Suppressor macrophage treated with lipopolysaccharide for 1 hour (primary cell): ENCODE results near the gene UQCRQ.

ENCODE experiments used
- DNase-seq, 3 donors: peaks; one replicate each; pipeline ENCODE4 v3.0.0-alpha.2; 2020 to 2022

UQCRQ gene

DNA sequence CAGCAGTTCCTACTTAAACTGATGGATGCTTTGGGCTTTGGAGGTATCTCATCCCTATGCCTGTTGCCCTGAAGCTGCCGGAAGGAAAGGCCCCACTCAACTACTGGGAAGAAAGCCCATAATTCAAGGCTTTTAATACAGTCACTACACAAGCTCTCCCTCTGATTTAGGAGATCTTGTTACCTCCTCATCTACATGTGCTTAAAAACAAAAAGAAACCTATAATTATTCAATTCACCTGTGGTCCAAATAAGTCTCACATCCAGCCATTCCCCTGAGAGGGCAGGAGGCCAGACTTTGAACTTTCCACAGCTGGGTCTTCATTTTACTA is 6.3 kb downstream of the UQCRQ start:
- DNase-seq, result no peak

DNA sequence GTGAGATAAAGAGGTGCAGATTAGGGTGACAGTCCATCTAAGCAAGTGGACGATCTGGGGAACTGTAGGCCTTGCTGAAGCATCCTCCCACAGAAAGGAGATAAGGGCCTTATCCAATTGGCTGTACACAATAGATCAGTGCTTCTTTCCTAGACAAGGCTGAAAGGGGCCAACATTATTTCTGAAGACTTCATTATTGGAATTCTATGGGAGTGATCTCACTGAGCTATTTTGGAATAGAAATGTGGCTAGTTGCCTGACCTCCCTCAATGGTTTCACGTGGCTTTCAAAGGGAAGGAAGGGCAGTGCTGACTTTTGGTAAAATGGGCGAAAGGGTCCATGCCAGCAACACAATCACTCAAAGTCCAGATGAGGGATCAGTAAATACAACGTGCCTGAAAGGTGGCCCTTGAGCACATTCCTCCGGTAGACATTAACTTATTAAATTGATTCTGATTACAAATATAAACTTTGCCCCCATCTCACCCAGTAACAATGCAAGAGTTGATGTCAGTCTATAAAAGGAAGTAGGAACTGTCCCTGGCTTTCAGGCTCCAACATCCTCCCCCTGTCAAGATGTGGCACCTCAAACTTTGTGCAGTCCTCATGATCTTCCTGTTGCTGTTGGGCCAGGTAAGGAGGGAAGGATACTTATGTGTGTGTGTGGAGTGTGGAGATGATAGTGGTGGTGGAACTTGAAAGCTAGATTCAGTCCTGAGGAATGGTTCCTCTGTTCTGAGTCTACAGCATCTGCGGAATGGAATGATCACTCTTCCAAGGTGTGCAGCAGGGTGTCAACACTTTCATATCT is 6.9 kb downstream of the UQCRQ start, which contains the start of gene LEAP2:
LEAP2 (plus strand) TSS at position 550 of the 811 bp plus-strand sequence; CDS start at position 577, 27 bp downstream.
- no peak for DNase-seq

GRCh38 chr5:132873930-132874271 is 7.5 kb downstream of the UQCRQ start:
- no peak for DNase-seq

DNA sequence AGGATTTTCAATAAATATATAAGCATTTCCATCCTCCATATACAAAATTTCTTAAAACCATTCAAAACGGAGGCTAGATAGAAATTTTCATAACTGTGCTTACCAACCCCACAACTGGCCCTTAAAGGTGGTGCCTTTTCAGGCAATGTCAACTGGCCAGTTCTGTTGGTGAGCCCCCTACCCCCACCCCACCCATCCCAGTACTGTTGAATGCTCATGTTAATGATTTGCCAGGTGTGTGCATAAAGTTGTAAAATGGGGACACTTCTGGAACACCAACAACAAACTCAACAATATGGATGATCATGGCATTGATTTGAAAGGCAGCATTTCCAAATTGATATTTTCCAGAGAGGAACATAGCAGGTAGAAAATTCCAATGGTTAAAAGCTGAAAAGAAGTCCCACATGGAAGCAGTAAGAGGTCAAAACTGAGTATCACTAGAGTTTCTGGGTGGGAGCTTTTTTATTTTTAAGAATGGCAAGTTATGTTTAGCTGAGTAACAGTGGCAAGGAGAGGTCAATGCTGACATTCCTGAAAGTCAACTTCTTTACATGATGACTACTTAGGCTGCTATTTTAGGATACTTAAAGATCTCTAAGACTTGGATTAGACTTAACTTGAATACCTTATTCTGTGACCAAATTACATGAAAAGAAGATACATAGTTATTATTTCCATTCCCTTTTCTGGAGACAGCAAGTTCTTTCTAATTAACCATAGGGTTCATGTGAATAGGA is 9.7 kb downstream of the UQCRQ start:
- DNase-seq, result peak in 1 of 3 donors; percentile 3

- peak in 1 of 3 donors; percentile 2 for DNase-seq
Measured at GRCh38 chr5:132877466-132877865, 11.0 kb downstream of the UQCRQ start.

- peak in 1 of 3 donors; percentile 1 for DNase-seq
Measured at GRCh38 chr5:132877938-132878337, 11.5 kb downstream of the UQCRQ start.

GRCh38 chr5:132883261-132883834 is 16.9 kb downstream of the UQCRQ start:
- peak; percentile 78 to 92 (median 88) for DNase-seq

DNA sequence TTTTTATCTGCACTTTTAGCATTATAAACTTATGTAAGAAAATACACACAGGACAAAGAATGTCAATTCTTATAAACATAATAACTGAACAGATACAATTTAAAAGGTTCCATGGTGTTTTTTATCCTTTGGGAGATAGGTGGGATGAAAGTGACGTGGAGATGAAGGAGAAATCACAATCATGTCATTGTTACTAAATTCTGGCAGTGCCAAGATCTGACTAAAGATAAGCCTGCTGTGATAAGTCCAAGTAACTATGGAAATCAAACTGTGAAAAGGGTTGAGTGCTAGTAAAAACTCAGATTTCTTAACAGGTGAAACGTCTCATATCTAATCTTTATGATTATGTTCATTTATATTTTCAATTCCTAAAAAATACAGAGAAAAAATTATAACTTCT is 18.1 kb downstream of the UQCRQ start:
- DNase-seq, result no peak

DNA sequence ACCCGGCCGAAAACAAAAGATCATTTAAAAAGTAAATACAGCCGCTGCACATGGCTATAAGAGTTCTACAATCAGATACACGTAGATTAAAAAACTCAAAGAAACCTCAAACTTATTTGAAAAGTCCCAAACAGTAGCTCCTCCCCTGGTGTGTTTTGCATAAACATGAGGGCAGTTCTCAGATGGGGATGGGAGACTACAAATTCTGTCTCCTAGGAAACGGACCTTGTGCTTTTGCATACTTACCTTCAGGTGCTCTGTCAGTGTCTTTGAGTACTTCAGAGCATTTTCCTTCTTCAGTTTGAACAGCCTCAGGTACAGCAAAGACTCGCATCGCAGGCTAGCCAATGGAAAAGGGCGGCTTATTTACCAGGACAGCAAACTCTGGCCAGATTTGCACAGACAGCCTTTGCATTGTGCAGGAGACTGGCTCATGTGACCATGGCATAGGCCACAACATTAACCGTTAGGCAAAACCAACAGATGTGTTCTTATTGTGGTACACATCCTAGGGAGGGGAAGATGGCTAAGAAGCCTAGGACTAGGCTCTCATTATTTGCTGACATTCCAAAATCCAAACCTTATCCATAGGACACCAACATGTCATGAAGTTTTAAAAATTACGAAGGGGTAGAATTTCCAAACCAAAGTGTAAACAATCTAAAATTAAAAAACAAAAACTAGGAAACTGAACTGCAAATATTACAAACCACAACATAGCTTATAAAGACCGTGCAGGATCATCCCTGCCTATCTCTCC is 19.8 kb downstream of the UQCRQ start:
- DNase-seq, result no peak

DNA sequence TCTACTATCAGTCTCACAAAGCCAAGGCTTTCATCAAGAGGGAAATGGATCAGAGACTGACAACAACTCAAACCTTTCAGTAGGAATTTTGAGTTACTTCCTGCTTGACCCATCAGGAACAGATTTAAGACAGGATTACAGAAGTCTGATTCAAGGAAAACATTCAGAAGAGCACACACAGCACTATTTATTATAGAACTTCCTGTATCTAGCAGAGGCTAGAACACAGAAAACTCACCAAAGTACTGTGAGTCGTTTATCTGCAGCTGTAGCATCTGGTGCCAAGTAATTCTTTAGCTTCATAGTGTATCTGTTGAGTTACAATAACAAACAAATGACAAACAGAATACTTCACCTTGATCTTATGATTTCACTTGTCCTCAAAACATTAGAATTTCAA is 20.8 kb downstream of the UQCRQ start:
- peak in 1 of 3 donors; percentile 39 for DNase-seq

DNA sequence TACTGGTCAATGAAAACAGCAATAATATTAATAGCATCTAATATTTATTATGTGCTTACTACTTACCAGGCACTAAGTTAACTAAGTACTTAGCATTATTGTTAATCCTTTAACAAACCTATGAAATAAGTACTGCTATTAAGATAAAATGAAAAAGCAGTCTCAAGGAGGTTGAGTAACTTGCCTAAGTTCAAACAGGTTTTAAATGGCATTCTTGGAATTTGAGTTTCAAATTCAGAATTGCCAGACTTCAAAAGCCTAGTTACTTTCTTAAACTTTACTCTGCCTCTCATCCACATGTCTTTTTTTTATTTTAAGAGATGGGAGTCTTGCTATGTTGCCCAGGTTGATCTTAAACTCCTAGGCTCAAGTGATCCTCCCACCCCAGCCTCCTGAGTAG is 23.1 kb downstream of the UQCRQ start:
- DNase-seq, result no peak

DNA sequence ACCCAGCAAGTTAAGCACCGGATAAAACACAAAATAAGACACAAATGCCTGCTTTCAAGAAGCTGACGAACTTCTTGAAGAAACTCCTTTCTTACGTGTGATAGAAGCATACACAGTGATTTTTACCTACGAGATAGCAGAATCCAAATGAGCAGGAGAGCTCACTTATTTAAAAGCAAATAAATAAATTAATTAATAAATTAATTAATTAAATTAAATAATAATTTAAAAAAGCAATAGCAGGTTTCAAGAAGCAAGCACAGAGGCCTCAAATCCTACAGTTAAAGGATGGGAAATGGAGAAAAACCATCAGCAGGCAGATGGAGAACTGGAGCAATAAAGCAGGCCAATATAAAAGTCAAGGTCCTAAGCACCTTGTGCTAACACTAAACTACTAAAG is 24.4 kb downstream of the UQCRQ start:
- no peak for DNase-seq

DNA sequence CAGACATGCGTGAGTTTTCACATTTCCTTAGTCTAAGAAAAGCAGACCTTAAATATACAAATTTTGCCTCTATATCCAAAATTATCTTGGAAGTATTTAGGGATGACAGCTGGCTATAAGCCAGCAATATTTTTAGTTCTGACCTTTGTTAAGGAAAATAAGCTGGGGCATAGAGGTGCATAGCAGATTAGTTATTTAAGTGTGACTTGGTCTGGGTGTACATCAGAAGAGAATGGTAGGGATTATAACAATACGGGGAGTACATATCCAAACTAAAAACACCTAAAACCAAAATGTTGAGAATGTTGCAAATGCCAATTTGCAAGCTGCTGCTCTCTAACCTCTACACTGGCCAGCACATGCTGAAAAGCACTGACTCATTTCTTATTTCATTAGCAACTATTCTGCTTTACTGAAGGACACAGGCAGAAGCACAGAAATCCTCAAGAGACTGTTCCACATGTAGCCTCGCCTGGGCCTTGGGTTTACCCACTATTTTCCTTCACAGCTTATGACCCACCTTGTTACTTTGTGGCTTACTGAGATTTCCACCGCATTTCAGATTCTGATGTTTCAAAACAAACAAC is 29.4 kb downstream of the UQCRQ start:
- no peak for DNase-seq

DNA sequence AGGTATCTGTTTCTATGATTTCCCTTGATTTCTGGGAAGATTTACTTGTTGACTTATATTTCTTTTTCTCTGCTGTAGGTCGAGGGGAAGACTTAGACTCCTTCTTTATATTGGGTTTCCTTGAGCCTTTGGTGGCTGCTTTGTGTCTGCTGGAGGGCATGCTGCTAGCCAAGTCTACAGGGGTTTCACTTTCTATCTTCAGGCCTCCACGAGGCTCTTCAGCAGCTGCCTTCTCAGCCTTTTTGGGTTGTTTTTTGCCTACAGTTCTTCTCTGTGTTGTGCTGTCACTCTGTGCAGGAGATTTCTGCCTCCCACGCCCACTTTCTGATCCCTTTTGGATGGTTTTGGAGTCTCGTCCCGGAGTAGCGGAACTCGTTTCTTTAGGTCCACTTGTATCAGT is 30.2 kb downstream of the UQCRQ start:
- no peak for DNase-seq

DNA sequence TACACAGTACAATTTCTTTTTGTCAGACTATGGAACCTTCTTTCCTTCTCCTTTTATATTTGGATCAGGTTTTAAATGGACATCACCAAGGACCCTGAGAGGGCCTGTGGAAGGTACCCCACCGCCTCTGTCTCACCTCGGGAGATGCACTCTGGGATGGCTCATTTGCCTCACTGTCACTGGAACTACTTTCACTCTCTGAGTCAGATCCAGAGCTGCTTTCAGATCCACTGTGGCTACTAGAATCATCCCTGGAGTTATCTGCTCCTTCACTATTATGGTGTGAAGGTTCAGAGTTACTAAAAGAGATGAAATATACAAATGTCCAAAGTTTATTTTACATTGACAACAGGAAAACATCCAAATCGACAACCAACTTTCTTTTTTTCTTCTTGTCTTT is 31.7 kb downstream of the UQCRQ start:
- no peak for DNase-seq

DNA sequence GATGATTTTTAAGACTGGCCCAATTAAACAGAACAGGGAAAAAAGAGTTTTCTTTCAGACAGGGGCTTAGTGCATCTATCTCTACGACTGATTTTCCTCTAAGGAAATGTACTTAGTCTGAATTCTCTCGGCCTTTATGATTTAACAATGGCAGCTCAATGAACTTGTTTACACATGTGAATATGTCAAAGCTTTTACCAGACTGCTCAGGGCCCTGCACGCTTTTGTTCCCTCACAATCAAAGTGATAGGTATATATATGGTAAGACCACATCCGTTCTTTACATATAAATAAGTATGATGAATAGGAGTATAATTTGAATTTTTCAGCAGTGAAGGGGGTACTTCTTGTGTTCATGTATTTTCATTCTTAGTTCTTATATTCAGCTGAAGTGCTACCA is 34.6 kb downstream of the UQCRQ start:
- no peak for DNase-seq

- DNase-seq, result no peak
Measured at GRCh38 chr5:132901730-132902129, 35.3 kb downstream of the UQCRQ start.

DNA sequence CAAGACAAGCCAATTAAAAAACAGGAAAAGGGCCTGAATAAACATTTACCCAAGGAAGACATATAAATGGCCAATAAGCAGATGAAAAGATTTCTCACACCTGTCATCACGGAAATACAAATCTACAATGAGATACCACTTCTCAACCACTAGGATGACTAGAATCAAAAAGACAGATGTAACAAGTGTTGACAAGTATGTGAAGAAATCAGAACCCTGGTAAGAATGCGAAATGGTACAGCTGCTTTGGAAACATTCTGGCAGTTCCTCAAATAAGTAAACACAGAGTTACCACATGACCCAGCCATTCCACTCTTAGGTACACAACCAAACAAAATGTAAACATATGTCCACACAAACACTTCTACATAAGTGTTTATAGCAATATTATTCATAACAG is 39.5 kb downstream of the UQCRQ start:
- DNase-seq, result peak in 1 of 3 donors; percentile 61

- DNase-seq, result peak in 1 of 3 donors; percentile 44
Measured at GRCh38 chr5:132907161-132907560, 40.7 kb downstream of the UQCRQ start.

DNA sequence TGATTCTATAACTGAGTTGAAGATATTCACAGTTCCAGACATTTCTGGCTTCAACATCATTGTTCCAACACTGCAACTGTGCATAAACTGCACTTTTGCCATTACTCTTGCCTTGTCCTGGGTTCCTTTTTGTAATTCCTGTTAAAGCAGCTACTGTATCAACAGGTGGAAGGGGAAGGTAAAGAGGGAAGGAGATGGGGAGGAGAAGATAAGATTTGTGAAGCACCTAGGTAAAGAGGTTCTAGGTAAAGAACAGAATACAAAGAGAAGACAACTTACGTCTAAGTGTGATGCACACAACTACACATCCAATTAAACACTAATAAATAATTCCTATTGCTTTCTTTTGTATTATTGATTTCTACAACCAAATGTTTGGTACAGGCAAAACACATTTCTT is 43.3 kb downstream of the UQCRQ start:
- no peak for DNase-seq

DNA sequence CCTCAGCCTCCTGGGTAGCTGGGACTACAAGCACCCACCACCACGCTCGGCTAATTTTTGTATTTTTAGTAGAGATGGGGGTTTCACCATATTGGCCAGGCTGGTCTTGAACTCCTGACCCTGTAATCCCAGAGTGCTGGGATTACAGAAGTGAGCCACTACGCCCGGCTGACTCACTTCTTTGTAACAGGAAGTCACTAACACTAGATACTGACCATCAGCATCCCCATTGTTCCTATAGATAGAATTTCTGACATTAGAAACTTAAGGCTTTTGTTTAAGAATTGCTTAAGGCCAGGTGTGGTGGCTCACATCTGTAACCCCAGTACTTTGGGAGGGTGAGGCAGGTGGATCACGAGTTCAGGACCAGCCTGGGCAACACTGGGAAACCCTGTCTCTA is 49.2 kb downstream of the UQCRQ start:
- DNase-seq, result peak; percentile 63 to 77 (median 64)

DNA sequence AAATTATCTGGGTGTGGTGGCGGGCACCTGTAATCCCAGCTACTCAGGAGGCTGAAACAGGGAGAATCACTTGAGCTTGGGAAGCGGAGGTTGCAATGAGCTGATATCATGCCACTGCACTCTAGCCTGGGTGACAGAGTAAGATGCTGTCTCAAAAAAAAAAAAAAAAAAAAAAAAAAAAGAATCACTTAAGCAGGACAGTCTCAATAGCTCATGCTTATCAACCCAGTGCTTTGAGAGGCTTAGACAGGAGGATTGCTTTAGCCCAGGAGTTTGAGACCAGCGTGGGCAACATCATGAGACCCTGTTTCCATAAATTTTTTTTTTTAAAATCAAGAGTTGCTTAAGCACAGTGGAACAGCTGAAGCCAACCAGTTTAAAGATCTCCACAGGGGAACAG is 49.6 kb downstream of the UQCRQ start:
- DNase-seq, result no peak
